ENCODE data around the gene TRIM54.

TRIM54 gene

GRCh38 chr2:27247893-27248292 is 34.3 kb upstream of the TRIM54 start:
- no peak overlapping the region for H3K4me3 ChIP-seq (ENCODE audit: control insufficient read depth in 1 of 7, extremely low read depth in 1 of 7, insufficient read depth in 4 of 7, low read depth in 2 of 7, low read length in 6 of 7)
- peaks cover 0 to 21% (median 17%) of the 10 kb centered on the region in 4 experiments for H3K36me3 ChIP-seq (ENCODE audit: control insufficient read depth in 4 of 4, insufficient read depth in 4 of 4, low read length in 3 of 4)
- H3K9me3 ChIP-seq (ENCODE audit: control extremely low read depth in 1 of 5, control insufficient read depth in 4 of 5, insufficient read depth in 2 of 5, low read depth in 1 of 5, low read length in 4 of 5), result no peaks in the 10 kb centered on the region
- no peak overlapping the region for H3K27ac ChIP-seq (ENCODE audit: insufficient read depth in 1 of 2, low read depth in 1 of 2, low read length in 2 of 2, poor library complexity in 1 of 2, severe bottlenecking in 2 of 2)
- 97% methylated on average over 3 of the region's 4 CpGs for WGBS (ENCODE audit: insufficient coverage)
- ChIA-PET CTCF (interaction anchor here (1.5 to 7.0 kb wide), 7 partner anchors 9 to 56 kb away, joined by 3 to 90 read pairs (median 6); partner anchors contain the start of gene TRIM54), POLR2A (no interaction called here)
- peaks cover 0 to 7% (median 1%) of the 10 kb centered on the region in 4 experiments for H3K4me1 ChIP-seq (ENCODE audit: control extremely low read depth in 1 of 4, control insufficient read depth in 4 of 4, insufficient read depth in 4 of 4, low read length in 3 of 4)
- no peaks in the 10 kb centered on the region for H3K27me3 ChIP-seq (replicated peaks in 2 of 5; ENCODE audit: control insufficient read depth in 4 of 5, insufficient read depth in 5 of 5, low read length in 4 of 5)
- DNase-seq, result no peak

GRCh38 chr2:27249159-27249890 is 32.9 kb upstream of the TRIM54 start:
- Histone ChIP-seq H3K27ac (ENCODE audit: insufficient read depth in 1 of 2, low read depth in 1 of 2, low read length in 2 of 2, poor library complexity in 1 of 2, severe bottlenecking in 2 of 2) (no peak overlapping the region), H3K36me3 (ENCODE audit: control insufficient read depth in 4 of 4, insufficient read depth in 4 of 4, low read length in 3 of 4) (peaks cover 0 to 7% (median 3%) of the 10 kb centered on the region in 4 experiments), H3K27me3 (replicated peaks in 2 of 5; ENCODE audit: control insufficient read depth in 4 of 5, insufficient read depth in 5 of 5, low read length in 4 of 5) (peaks cover 0 to under 1% (median 0%) of the 10 kb centered on the region in 5 experiments), H3K4me3 (ENCODE audit: control insufficient read depth in 1 of 7, extremely low read depth in 1 of 7, insufficient read depth in 4 of 7, low read depth in 2 of 7, low read length in 6 of 7) (no peak overlapping the region), H3K9me3 (ENCODE audit: control extremely low read depth in 1 of 5, control insufficient read depth in 4 of 5, insufficient read depth in 2 of 5, low read depth in 1 of 5, low read length in 4 of 5) (no peaks in the 10 kb centered on the region), H3K4me1 (ENCODE audit: control extremely low read depth in 1 of 4, control insufficient read depth in 4 of 4, insufficient read depth in 4 of 4, low read length in 3 of 4) (peaks cover 0 to 7% (median 1%) of the 10 kb centered on the region in 4 experiments)
- POLR2A ChIA-PET, result no interaction called here
- CTCF ChIA-PET, result interaction anchor here (0.9 to 7.0 kb wide), 16 partner anchors 9 to 75 kb away, joined by 3 to 90 read pairs (median 4); partner anchors contain the start of gene TRIM54
- 81% methylated on average over 8 of the region's 12 CpGs for WGBS (ENCODE audit: insufficient coverage)
- DNase-seq, result no peak

GRCh38 chr2:27249891-27250651 is 32.2 kb upstream of the TRIM54 start:
- peak overlapping the region in 3 of 7 experiments; percentile 11 to 22 (median 13) for H3K4me3 ChIP-seq (ENCODE audit: control insufficient read depth in 1 of 7, extremely low read depth in 1 of 7, insufficient read depth in 4 of 7, low read depth in 2 of 7, low read length in 6 of 7)
- POLR2A ChIA-PET, result no interaction called here
- DNase-seq, result peak; percentile 54 to 74 (median 70)

GRCh38 chr2:27250652-27251379 is 31.4 kb upstream of the TRIM54 start:
- CTCF ChIA-PET, result interaction anchor here (0.9 to 7.0 kb wide), 10 partner anchors 12 to 53 kb away, joined by 3 to 90 read pairs (median 3); partner anchors contain the start of genes DNAJC5G, SLC30A3 and TRIM54
- WGBS (ENCODE audit: insufficient coverage), result 85% methylated on average over 10 of the region's 13 CpGs
- peak overlapping the region in 1 of 7 experiments; percentile 11 for H3K4me3 ChIP-seq (ENCODE audit: control insufficient read depth in 1 of 7, extremely low read depth in 1 of 7, insufficient read depth in 4 of 7, low read depth in 2 of 7, low read length in 6 of 7)
- peaks cover 0 to 14% (median 0%) of the 10 kb centered on the region in 5 experiments for H3K27me3 ChIP-seq (replicated peaks in 2 of 5; ENCODE audit: control insufficient read depth in 4 of 5, insufficient read depth in 5 of 5, low read length in 4 of 5)
- POLR2A ChIA-PET, result no interaction called here
- H3K27ac ChIP-seq (ENCODE audit: insufficient read depth in 1 of 2, low read depth in 1 of 2, low read length in 2 of 2, poor library complexity in 1 of 2, severe bottlenecking in 2 of 2), result no peak overlapping the region
- DNase-seq, result no peak
- H3K36me3 ChIP-seq (ENCODE audit: control insufficient read depth in 4 of 4, insufficient read depth in 4 of 4, low read length in 3 of 4), result no peaks in the 10 kb centered on the region
- no peaks in the 10 kb centered on the region for H3K9me3 ChIP-seq (ENCODE audit: control extremely low read depth in 1 of 5, control insufficient read depth in 4 of 5, insufficient read depth in 2 of 5, low read depth in 1 of 5, low read length in 4 of 5)
- H3K4me1 ChIP-seq (ENCODE audit: control extremely low read depth in 1 of 4, control insufficient read depth in 4 of 4, insufficient read depth in 4 of 4, low read length in 3 of 4), result peaks cover 0 to 7% (median 1%) of the 10 kb centered on the region in 4 experiments

More at GRCh38 chr2:27249891-27250651, 32.2 kb upstream of the TRIM54 start:
- Histone ChIP-seq H3K27me3 (replicated peaks in 2 of 5; ENCODE audit: control insufficient read depth in 4 of 5, insufficient read depth in 5 of 5, low read length in 4 of 5) (peaks cover 0 to 8% (median 0%) of the 10 kb centered on the region in 5 experiments), H3K36me3 (ENCODE audit: control insufficient read depth in 4 of 4, insufficient read depth in 4 of 4, low read length in 3 of 4) (peaks cover 0 to 2% (median 0%) of the 10 kb centered on the region in 4 experiments), H3K27ac (ENCODE audit: insufficient read depth in 1 of 2, low read depth in 1 of 2, low read length in 2 of 2, poor library complexity in 1 of 2, severe bottlenecking in 2 of 2) (no peak overlapping the region), H3K4me1 (ENCODE audit: control extremely low read depth in 1 of 4, control insufficient read depth in 4 of 4, insufficient read depth in 4 of 4, low read length in 3 of 4) (peaks cover 0 to 7% (median 1%) of the 10 kb centered on the region in 4 experiments), H3K9me3 (ENCODE audit: control extremely low read depth in 1 of 5, control insufficient read depth in 4 of 5, insufficient read depth in 2 of 5, low read depth in 1 of 5, low read length in 4 of 5) (no peaks in the 10 kb centered on the region)
- CTCF ChIA-PET, result interaction anchor here (0.9 to 7.0 kb wide), 16 partner anchors 9 to 72 kb away, joined by 3 to 90 read pairs (median 4); partner anchors contain the start of genes SLC30A3 and TRIM54
- 20% methylated on average over 20 of the region's 22 CpGs for WGBS (ENCODE audit: insufficient coverage)

GRCh38 chr2:27251766-27252165 is 30.5 kb upstream of the TRIM54 start:
- 94% methylated on average over 10 of the region's 13 CpGs for WGBS (ENCODE audit: insufficient coverage)
- H3K27me3 ChIP-seq (replicated peaks in 2 of 5; ENCODE audit: control insufficient read depth in 4 of 5, insufficient read depth in 5 of 5, low read length in 4 of 5), result peaks cover 0 to 21% (median 6%) of the 10 kb centered on the region in 5 experiments
- DNase-seq, result no peak
- H3K9me3 ChIP-seq (ENCODE audit: control extremely low read depth in 1 of 5, control insufficient read depth in 4 of 5, insufficient read depth in 2 of 5, low read depth in 1 of 5, low read length in 4 of 5), result no peaks in the 10 kb centered on the region
- H3K36me3 ChIP-seq (ENCODE audit: control insufficient read depth in 4 of 4, insufficient read depth in 4 of 4, low read length in 3 of 4), result no peaks in the 10 kb centered on the region
- H3K27ac ChIP-seq (ENCODE audit: insufficient read depth in 1 of 2, low read depth in 1 of 2, low read length in 2 of 2, poor library complexity in 1 of 2, severe bottlenecking in 2 of 2), result no peak overlapping the region
- ChIA-PET POLR2A (no interaction called here), CTCF (interaction anchor here (0.9 to 7.0 kb wide), 6 partner anchors 20 to 52 kb away, joined by 3 to 90 read pairs (median 4); partner anchors contain the start of genes DNAJC5G and TRIM54)
- no peak overlapping the region for H3K4me3 ChIP-seq (ENCODE audit: control insufficient read depth in 1 of 7, extremely low read depth in 1 of 7, insufficient read depth in 4 of 7, low read depth in 2 of 7, low read length in 6 of 7)
- peaks cover 0 to 7% (median 1%) of the 10 kb centered on the region in 4 experiments for H3K4me1 ChIP-seq (ENCODE audit: control extremely low read depth in 1 of 4, control insufficient read depth in 4 of 4, insufficient read depth in 4 of 4, low read length in 3 of 4)

- Histone ChIP-seq H3K27me3 (replicated peaks in 2 of 5; ENCODE audit: control insufficient read depth in 4 of 5, insufficient read depth in 5 of 5, low read length in 4 of 5) (peaks cover under 1 to 46% (median 13%) of the 10 kb centered on the region in 5 experiments), H3K4me1 (ENCODE audit: control extremely low read depth in 1 of 4, control insufficient read depth in 4 of 4, insufficient read depth in 4 of 4, low read length in 3 of 4) (peaks cover 0 to 3% (median 1%) of the 10 kb centered on the region in 4 experiments), H3K9me3 (ENCODE audit: control extremely low read depth in 1 of 5, control insufficient read depth in 4 of 5, insufficient read depth in 2 of 5, low read depth in 1 of 5, low read length in 4 of 5) (no peaks in the 10 kb centered on the region), H3K36me3 (ENCODE audit: control insufficient read depth in 4 of 4, insufficient read depth in 4 of 4, low read length in 3 of 4) (no peaks in the 10 kb centered on the region), H3K27ac (ENCODE audit: insufficient read depth in 1 of 2, low read depth in 1 of 2, low read length in 2 of 2, poor library complexity in 1 of 2, severe bottlenecking in 2 of 2) (no peak overlapping the region), H3K4me3 (ENCODE audit: control insufficient read depth in 1 of 7, extremely low read depth in 1 of 7, insufficient read depth in 4 of 7, low read depth in 2 of 7, low read length in 6 of 7) (no peak overlapping the region)
- 84% methylated on average over 10 of the region's 13 CpGs for WGBS (ENCODE audit: insufficient coverage)
- POLR2A ChIA-PET, result no interaction called here
- no peak for DNase-seq
- CTCF ChIA-PET, result interaction anchor here (0.7 to 3.1 kb wide), 8 partner anchors 10 to 124 kb away, joined by 3 to 22 read pairs (median 4); partner anchors contain the start of gene TRIM54
These were observed 27.0 kb upstream of the TRIM54 start for GRCh38 chr2:27255187-27255586.

Measured in common myeloid progenitor, CD34-positive (primary cell).